ENCODE results near the gene TAF8.

DNA sequence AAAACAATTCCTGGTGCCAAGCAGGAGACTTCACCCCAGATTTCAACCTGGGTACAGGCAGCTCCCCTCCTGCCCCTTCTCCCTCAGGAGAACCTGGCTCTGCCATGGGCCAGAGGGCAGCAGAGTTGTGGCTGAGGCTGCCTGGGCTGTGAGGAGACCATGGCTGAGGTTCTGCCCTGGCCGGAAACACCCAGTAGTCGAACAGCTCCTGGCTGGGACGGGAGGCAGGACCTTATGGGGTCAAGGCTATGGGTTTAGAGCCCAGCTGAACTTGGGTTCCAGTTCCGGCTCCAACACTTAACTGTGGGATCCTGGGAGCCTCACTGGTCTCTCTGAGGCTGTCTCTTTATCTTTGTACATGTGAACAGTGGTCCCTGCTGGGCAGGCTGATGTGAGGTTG, 83.6 kb downstream of the TAF8 start:
- TF ChIP-seq POLR2AphosphoS5 (IDR thresholded peaks at IDR 0.05): no peak
- TF ChIP-seq, protein P1, sequence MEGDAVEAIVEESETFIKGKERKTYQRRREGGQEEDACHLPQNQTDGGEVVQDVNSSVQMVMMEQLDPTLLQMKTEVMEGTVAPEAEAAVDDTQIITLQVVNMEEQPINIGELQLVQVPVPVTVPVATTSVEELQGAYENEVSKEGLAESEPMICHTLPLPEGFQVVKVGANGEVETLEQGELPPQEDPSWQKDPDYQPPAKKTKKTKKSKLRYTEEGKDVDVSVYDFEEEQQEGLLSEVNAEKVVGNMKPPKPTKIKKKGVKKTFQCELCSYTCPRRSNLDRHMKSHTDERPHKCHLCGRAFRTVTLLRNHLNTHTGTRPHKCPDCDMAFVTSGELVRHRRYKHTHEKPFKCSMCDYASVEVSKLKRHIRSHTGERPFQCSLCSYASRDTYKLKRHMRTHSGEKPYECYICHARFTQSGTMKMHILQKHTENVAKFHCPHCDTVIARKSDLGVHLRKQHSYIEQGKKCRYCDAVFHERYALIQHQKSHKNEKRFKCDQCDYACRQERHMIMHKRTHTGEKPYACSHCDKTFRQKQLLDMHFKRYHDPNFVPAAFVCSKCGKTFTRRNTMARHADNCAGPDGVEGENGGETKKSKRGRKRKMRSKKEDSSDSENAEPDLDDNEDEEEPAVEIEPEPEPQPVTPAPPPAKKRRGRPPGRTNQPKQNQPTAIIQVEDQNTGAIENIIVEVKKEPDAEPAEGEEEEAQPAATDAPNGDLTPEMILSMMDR (IDR thresholded peaks at IDR 0.05): no peak

Measured in suprapubic skin (tissue), 3 donors.